ENCODE results near the gene MBD3L2B.

- TF ChIP-seq CTCF (IDR thresholded peaks at IDR 0.05; ENCODE audit: low read depth, low read length, poor library complexity, severe bottlenecking) (no peak), EZH2phosphoT487 (IDR thresholded peaks at IDR 0.05; ENCODE audit: borderline replicate concordance, low read length) (no peak)
Observed at GRCh38 chr19:6979399-6979798, 41.8 kb downstream of the MBD3L2B start.
